ENCODE results near the gene SSTR5.

SSTR5 gene

DNA sequence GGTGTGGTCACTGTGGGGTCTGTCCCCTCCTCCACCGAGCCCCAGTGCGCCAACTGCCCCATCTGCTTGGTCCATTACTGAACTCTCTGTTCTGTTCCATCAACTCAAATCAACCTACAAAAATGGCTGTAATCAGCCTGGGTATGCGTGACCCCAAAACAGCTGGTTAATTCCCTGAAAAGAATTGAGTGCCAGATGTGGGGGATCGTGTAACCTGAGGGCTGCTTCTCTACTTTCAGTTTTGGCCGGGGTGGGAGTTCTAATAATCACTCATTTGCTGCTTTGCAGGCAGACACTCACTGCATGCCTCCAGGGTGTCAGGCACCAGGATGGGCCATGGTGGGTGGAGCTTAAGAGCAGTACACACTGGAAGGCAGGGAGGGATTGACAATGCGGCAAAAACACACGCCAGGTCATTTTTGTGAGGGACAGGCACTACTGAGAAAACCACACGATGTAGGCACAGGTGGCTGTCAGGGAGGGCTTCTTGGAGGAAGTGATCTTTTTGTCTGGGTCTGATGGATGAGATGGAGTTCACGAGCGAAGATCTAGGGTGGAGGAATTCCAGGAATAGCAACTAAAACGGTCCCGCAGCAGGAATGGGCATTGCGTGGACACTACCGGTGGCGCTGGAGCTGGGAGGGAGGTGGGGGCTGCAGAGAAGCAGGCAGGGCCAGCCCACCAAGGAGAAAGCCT, 30.4 kb upstream of the SSTR5 start:
- TF ChIP-seq, protein P1, sequence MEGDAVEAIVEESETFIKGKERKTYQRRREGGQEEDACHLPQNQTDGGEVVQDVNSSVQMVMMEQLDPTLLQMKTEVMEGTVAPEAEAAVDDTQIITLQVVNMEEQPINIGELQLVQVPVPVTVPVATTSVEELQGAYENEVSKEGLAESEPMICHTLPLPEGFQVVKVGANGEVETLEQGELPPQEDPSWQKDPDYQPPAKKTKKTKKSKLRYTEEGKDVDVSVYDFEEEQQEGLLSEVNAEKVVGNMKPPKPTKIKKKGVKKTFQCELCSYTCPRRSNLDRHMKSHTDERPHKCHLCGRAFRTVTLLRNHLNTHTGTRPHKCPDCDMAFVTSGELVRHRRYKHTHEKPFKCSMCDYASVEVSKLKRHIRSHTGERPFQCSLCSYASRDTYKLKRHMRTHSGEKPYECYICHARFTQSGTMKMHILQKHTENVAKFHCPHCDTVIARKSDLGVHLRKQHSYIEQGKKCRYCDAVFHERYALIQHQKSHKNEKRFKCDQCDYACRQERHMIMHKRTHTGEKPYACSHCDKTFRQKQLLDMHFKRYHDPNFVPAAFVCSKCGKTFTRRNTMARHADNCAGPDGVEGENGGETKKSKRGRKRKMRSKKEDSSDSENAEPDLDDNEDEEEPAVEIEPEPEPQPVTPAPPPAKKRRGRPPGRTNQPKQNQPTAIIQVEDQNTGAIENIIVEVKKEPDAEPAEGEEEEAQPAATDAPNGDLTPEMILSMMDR (IDR thresholded peaks at IDR 0.05), result no peak
- H3K9me3 ChIP-seq, result no peaks in the 10 kb centered on the region
- no peak overlapping the region for H3K4me3 ChIP-seq (ENCODE audit: low read depth in 1 of 2, low read length in 1 of 2)
- no peaks in the 10 kb centered on the region for H3K36me3 ChIP-seq
- no peaks in the 10 kb centered on the region for H3K4me1 ChIP-seq (ENCODE audit: control insufficient read depth in 1 of 2, insufficient read depth in 1 of 2, low read depth in 1 of 2, low read length in 1 of 2)
- H3K27ac ChIP-seq, result no peak overlapping the region
- H3K27me3 ChIP-seq, result peaks cover 29% of the 10 kb centered on the region

DNA sequence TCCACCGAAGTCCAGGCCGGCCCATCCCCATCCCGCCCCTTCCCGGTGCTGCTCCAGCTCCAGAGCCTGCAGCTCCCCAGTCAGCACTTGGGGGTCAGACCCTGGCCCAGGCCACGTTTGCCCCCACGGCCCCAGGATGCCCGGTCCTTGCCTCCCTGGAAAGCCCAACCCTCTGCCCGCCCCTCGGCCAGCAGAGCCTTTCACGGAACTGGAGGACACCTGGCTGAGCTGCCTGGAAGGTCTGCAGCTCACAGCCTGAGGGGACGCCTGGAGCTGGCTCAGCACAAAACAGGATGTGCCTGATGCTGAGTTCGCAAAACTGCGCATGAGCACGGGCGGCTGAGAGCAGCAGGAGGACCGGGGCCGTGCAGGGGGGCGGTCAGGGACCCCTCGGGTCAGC, 29.7 kb upstream of the SSTR5 start:
- Histone ChIP-seq H3K4me1 (ENCODE audit: control insufficient read depth in 1 of 2, insufficient read depth in 1 of 2, low read depth in 1 of 2, low read length in 1 of 2) (no peaks in the 10 kb centered on the region), H3K36me3 (no peaks in the 10 kb centered on the region), H3K27me3 (peaks cover 28% of the 10 kb centered on the region), H3K27ac (no peak overlapping the region), H3K4me3 (ENCODE audit: low read depth in 1 of 2, low read length in 1 of 2) (no peak overlapping the region), H3K9me3 (no peaks in the 10 kb centered on the region)
- TF ChIP-seq, protein P1 (IDR thresholded peaks at IDR 0.05), result no peak

DNA sequence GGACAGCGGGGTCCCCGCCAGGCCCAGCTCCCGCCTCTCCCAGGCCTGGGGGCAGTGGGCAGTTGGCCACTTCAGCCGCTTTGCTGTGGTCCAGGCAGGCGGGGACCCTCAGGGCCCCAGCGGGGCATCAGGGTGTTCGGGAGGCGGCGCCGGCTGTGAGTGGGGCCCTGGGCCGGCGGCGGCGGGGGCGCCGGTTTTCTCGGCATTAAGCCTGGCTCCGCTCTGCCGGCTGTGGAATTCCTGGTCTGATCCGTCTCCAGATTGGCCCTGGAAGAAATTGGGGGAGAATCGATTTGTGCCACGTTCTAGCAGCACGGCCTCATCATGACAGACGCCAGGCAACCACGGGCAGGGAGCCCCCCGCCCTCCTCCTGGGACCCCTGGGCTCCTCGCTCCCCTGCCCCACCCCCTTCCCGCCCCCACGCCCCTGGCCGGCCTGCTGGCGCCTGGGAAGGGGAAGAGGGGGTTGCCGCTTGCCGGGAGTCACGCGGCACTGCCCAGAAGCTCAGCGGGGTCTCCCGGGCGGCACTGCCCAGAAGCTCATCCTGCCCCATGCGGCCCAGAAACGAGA, 28.6 kb upstream of the SSTR5 start:
- no peaks in the 10 kb centered on the region for H3K4me1 ChIP-seq (ENCODE audit: control insufficient read depth in 1 of 2, insufficient read depth in 1 of 2, low read depth in 1 of 2, low read length in 1 of 2)
- H3K27me3 ChIP-seq, result peaks cover 30% of the 10 kb centered on the region
- H3K4me3 ChIP-seq (ENCODE audit: low read depth in 1 of 2, low read length in 1 of 2), result no peak overlapping the region
- no peak overlapping the region for H3K27ac ChIP-seq
- H3K9me3 ChIP-seq, result no peaks in the 10 kb centered on the region
- no peaks in the 10 kb centered on the region for H3K36me3 ChIP-seq
- TF ChIP-seq, protein P1 (IDR thresholded peaks at IDR 0.05), result no peak

DNA sequence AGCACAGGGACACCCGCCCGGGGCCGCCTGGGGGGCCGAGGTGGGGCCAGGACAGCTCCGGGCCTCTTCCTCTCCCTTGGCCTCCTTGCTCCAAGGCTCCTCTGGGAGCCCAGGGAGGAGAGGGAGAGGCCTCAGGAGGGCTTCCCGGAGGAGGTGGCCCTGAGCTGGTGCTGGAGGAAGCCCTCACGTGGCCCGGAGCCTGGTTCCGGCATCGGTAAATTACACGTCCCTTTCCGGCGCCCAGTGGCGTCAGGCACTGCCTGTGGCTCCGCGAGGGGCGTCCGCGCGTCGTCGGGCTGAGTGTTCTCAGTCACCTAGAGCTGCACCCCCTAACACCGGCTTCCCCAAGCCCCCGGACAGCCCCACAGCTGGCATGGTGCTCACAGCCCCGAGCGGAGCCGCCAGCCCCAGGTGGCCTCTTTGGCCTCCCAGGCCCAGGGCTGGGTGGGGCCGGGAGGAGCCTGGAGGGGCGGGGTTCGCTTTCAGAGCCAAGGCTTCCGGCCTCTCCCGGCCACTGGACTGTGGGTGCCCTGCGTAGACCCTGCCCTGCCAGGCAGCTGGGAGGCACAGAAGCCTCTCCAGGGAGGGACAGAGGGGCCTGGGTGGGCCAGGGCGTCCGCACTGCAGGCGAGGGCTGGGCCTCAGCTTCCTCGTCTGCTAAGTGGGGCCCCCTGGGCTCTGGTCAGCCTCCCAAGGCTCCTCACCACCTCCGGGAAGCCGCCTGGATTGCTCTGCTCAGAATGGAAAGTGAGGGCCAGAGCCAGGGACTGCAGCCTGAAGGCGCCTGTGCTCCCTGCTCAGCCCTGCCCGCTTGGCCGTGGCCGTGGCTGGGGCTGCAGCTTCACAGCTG, 27.9 kb upstream of the SSTR5 start:
- H3K27ac ChIP-seq, result no peak overlapping the region
- peaks cover 37% of the 10 kb centered on the region for H3K27me3 ChIP-seq
- H3K4me3 ChIP-seq (ENCODE audit: low read depth in 1 of 2, low read length in 1 of 2), result no peak overlapping the region
- H3K36me3 ChIP-seq, result no peaks in the 10 kb centered on the region
- H3K9me3 ChIP-seq, result no peaks in the 10 kb centered on the region
- no peaks in the 10 kb centered on the region for H3K4me1 ChIP-seq (ENCODE audit: control insufficient read depth in 1 of 2, insufficient read depth in 1 of 2, low read depth in 1 of 2, low read length in 1 of 2)
- TF ChIP-seq, protein P1 (IDR thresholded peaks at IDR 0.05), result no peak

DNA sequence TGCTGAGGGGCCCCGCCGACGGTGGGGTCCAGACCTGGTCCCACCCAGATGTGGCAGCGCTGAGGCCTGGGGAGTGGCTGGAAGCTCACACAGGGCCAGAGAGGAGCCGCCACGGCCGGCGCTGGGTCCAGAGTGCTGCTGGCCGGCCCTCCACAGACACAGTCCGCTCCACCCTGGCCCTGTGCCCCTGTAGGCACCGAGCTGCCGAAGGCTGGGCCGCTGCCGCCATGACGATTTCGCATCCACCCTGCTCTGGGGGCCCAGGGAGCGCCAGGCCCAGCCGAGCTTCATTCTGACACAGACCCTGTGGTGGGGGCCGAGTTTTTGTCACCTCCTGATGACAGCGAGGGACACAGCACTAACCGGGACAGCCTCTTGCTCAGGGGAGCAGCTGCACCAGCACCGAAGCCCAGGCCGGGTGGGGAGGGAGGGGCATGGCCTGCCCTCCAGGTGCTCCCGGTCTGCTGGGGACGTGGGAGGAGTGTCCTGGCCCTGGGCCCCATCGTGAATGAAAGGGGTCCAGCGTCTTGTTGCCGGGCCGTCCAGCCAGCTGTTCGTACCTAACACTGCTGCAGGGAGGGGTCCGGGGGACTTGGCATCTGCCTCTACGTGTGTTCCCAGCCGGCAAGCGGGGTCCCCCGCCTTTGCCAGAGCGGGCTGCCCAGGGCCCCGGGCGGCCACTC, 27.1 kb upstream of the SSTR5 start:
- Histone ChIP-seq H3K4me1 (ENCODE audit: control insufficient read depth in 1 of 2, insufficient read depth in 1 of 2, low read depth in 1 of 2, low read length in 1 of 2) (no peaks in the 10 kb centered on the region), H3K4me3 (ENCODE audit: low read depth in 1 of 2, low read length in 1 of 2) (no peak overlapping the region), H3K27ac (no peak overlapping the region)

More for the DNA sequence above, 27.1 kb upstream of the SSTR5 start:
- Histone ChIP-seq H3K36me3 (no peaks in the 10 kb centered on the region), H3K27me3 (peaks cover 40% of the 10 kb centered on the region), H3K9me3 (no peaks in the 10 kb centered on the region)
- TF ChIP-seq, protein P1 (IDR thresholded peaks at IDR 0.05), result no peak
